ENCODE results near the gene UPK1B.
"Not testable (repeated sequence)": the region's sequence is repeated elsewhere in the genome, so short reads cannot be mapped to it uniquely, and the experiment has no call there.

Gene UPK1B

GRCh38 chr3:119227070-119227850 lies 53.9 kb downstream of the UPK1B start:
- DNase-seq: no peak

GRCh38 chr3:119228373-119229145 lies 55.2 kb downstream of the UPK1B start:
- DNase-seq: no peak

GRCh38 chr3:119229190-119229589 lies 55.8 kb downstream of the UPK1B start:
- no peak for DNase-seq

- DNase-seq: no peak
These were observed 56.7 kb downstream of the UPK1B start for GRCh38 chr3:119230071-119230470.

- DNase-seq: no peak
These were observed 57.3 kb downstream of the UPK1B start for GRCh38 chr3:119230745-119231144.

GRCh38 chr3:119234610-119235009 lies 61.2 kb downstream of the UPK1B start:
- no peak for DNase-seq

- DNase-seq: no peak
These were observed 61.8 kb downstream of the UPK1B start for GRCh38 chr3:119235151-119235550.

GRCh38 chr3:119236756-119237155 lies 63.4 kb downstream of the UPK1B start:
- DNase-seq: no peak

GRCh38 chr3:119237299-119237698 lies 63.9 kb downstream of the UPK1B start:
- DNase-seq: no peak

- DNase-seq: no peak
These were observed 65.0 kb downstream of the UPK1B start for GRCh38 chr3:119238363-119238762.

GRCh38 chr3:119239206-119239820 lies 65.9 kb downstream of the UPK1B start:
- no peak for DNase-seq

GRCh38 chr3:119240101-119240590 lies 66.7 kb downstream of the UPK1B start:
- no peak for DNase-seq

GRCh38 chr3:119240591-119241434 lies 67.4 kb downstream of the UPK1B start, which contains the start of gene B4GALT4:
Gene B4GALT4, minus strand, starts transcription at chr3:119240878. Its CDS starts 10,779 bp downstream, at chr3:119230099.
- peak; percentile 79 for DNase-seq

- not testable (repeated sequence) for DNase-seq
These were observed 69.1 kb downstream of the UPK1B start for GRCh38 chr3:119242387-119243057.

GRCh38 chr3:119243058-119243529 lies 69.7 kb downstream of the UPK1B start:
- DNase-seq: not testable (repeated sequence)

GRCh38 chr3:119243712-119244111 lies 70.3 kb downstream of the UPK1B start:
- DNase-seq: no peak

GRCh38 chr3:119245778-119246177 lies 72.4 kb downstream of the UPK1B start:
- DNase-seq: no peak
